ENCODE measurements around the gene MSRB1. TPM values are rescaled to one million over a fixed set of nuclear protein-coding genes. Genes with fewer than 3 reads are reported as not detected.
A peak's percentile ranks its signal among the peaks of the same experiment; 100 is the strongest.

Gene MSRB1
- total and polyA plus RNA-seq, 2 of the 13 experiments (the other 11 are each of a cell fraction or from before 2014, with no cell fraction given): 32.1 to 75.4 TPM

- TF ChIP-seq STAT6 (CRISPR knock-in tag; IDR thresholded peaks at IDR 0.05; ENCODE audit: borderline replicate concordance) (peak; percentile 74; the same call in 1 of the 2 replicates), ZNF543 (CRISPR knock-in tag; IDR thresholded peaks at IDR 0.05) (no peak), ZFP91 (CRISPR knock-in tag; IDR thresholded peaks at IDR 0.05; ENCODE audit: borderline replicate concordance) (peak; percentile 44; the same call in 1 of the 2 replicates), HOXA5 (CRISPR knock-in tag; IDR thresholded peaks at IDR 0.05) (peak; percentile 85; the same call in 1 of the 2 replicates), CENPX (CRISPR knock-in tag; IDR thresholded peaks at IDR 0.05) (no peak), FOXM1 (CRISPR knock-in tag; IDR thresholded peaks at IDR 0.05) (no peak), ZNF317 (CRISPR knock-in tag; IDR thresholded peaks at IDR 0.05) (peak; percentile 73; the same call in 1 of the 2 replicates), ZMYM3 (CRISPR knock-in tag; IDR thresholded peaks at IDR 0.05) (no peak), CENPT (CRISPR knock-in tag; IDR thresholded peaks at IDR 0.05; ENCODE audit: low read depth) (no peak), NONO (IDR thresholded peaks at IDR 0.05) (no peak), NONO (CRISPR knock-in tag; conservative IDR thresholded peaks at IDR 0.05) (peak; percentile 58), ZFAT (CRISPR knock-in tag; conservative IDR thresholded peaks at IDR 0.05) (no peak), HDAC6 (IDR thresholded peaks at IDR 0.05; ENCODE audit: low read depth, low read length) (no peak), SATB2 (CRISPR knock-in tag; IDR thresholded peaks at IDR 0.05) (0 out of 2 replicates have a peak, but pooled peaks have one; percentile 75)
- TF ChIP-seq, protein P1, sequence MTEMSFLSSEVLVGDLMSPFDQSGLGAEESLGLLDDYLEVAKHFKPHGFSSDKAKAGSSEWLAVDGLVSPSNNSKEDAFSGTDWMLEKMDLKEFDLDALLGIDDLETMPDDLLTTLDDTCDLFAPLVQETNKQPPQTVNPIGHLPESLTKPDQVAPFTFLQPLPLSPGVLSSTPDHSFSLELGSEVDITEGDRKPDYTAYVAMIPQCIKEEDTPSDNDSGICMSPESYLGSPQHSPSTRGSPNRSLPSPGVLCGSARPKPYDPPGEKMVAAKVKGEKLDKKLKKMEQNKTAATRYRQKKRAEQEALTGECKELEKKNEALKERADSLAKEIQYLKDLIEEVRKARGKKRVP (CRISPR knock-in tag; IDR thresholded peaks at IDR 0.05): no peak
- TF ChIP-seq, protein P2, sequence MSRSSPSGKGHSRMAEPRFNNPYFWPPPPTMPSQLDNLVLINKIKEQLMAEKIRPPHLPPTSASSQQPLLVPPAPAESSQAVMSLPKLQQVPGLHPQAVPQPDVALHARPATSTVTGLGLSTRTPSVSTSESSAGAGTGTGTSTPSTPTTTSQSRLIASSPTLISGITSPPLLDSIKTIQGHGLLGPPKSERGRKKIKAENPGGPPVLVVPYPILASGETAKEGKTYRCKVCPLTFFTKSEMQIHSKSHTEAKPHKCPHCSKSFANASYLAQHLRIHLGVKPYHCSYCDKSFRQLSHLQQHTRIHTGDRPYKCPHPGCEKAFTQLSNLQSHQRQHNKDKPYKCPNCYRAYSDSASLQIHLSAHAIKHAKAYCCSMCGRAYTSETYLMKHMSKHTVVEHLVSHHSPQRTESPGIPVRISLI (CRISPR knock-in tag; IDR thresholded peaks at IDR 0.05; ENCODE audit: borderline replicate concordance): peak; percentile 7; the same call in 1 of the 2 replicates
- TF ChIP-seq, protein P3, sequence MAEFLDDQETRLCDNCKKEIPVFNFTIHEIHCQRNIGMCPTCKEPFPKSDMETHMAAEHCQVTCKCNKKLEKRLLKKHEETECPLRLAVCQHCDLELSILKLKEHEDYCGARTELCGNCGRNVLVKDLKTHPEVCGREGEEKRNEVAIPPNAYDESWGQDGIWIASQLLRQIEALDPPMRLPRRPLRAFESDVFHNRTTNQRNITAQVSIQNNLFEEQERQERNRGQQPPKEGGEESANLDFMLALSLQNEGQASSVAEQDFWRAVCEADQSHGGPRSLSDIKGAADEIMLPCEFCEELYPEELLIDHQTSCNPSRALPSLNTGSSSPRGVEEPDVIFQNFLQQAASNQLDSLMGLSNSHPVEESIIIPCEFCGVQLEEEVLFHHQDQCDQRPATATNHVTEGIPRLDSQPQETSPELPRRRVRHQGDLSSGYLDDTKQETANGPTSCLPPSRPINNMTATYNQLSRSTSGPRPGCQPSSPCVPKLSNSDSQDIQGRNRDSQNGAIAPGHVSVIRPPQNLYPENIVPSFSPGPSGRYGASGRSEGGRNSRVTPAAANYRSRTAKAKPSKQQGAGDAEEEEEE (CRISPR knock-in tag; IDR thresholded peaks at IDR 0.05; ENCODE audit: borderline replicate concordance): no peak
- TF ChIP-seq, protein P4, sequence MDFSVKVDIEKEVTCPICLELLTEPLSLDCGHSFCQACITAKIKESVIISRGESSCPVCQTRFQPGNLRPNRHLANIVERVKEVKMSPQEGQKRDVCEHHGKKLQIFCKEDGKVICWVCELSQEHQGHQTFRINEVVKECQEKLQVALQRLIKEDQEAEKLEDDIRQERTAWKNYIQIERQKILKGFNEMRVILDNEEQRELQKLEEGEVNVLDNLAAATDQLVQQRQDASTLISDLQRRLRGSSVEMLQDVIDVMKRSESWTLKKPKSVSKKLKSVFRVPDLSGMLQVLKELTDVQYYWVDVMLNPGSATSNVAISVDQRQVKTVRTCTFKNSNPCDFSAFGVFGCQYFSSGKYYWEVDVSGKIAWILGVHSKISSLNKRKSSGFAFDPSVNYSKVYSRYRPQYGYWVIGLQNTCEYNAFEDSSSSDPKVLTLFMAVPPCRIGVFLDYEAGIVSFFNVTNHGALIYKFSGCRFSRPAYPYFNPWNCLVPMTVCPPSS (IDR thresholded peaks at IDR 0.05): no peak
Observed at GRCh38 chr16:1964506-1965395, 21.8 kb upstream of the MSRB1 start, which contains the start of gene RPS2 (continued).

Measured in HepG2 (cell line).